OCI-LY7 (cell line): ENCODE measurements around the gene MYT1.
A peak's percentile ranks its signal among the peaks of the same experiment; 100 is the strongest.

Experiments used
- EZH2phosphoT487 ChIP-seq: fragments of 200-600 bp; sonication (generic); IDR thresholded peaks from 2 replicates; pipeline ENCODE4 v1.6.1; 2018; ENCODE audit warnings: low read depth, borderline replicate concordance, mild to moderate bottlenecking, mixed run types, antibody characterized with exemption, low read length, moderate library complexity, mixed read lengths
- TF ChIP-seq, protein P1 (sequence below): fragments of 200-600 bp; sonication (generic); conservative IDR thresholded peaks from 2 replicates; pipeline ENCODE4 v1.5.1; 2014; ENCODE audit warnings: mild to moderate bottlenecking, antibody characterized with exemption, low read length, moderate library complexity, mixed read lengths

DNA sequence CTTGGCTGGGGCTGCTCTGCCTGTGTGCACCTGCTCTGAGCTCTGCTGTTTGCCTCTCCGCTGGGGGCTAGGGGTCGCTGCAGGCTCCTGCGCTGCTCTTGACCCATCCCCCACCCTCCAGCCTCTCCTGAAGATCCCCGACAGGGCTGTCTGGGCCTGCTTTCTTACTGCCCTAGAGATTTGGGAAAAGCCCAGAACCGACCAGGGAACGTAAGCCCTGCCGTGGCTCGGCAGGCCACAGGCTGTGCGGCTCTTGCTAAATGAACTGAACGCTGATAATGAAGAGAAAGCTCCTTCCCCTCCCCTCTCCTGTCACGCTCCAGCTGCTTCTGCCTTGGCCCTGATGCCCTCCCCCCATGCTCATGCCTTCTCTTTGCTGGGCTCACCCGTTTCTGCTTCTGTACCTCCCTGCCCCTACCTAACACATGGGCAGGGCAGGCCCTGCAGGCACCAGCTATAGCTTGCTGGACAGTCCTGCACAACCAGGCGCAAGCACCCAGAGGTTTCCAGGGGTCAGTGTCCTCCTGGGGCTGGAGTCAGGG, 59.3 kb downstream of the MYT1 start:
- TF ChIP-seq, protein P1, sequence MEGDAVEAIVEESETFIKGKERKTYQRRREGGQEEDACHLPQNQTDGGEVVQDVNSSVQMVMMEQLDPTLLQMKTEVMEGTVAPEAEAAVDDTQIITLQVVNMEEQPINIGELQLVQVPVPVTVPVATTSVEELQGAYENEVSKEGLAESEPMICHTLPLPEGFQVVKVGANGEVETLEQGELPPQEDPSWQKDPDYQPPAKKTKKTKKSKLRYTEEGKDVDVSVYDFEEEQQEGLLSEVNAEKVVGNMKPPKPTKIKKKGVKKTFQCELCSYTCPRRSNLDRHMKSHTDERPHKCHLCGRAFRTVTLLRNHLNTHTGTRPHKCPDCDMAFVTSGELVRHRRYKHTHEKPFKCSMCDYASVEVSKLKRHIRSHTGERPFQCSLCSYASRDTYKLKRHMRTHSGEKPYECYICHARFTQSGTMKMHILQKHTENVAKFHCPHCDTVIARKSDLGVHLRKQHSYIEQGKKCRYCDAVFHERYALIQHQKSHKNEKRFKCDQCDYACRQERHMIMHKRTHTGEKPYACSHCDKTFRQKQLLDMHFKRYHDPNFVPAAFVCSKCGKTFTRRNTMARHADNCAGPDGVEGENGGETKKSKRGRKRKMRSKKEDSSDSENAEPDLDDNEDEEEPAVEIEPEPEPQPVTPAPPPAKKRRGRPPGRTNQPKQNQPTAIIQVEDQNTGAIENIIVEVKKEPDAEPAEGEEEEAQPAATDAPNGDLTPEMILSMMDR, result peak; percentile 71
- TF ChIP-seq EZH2phosphoT487, result no peak
